Body of pancreas (tissue), 4 donors: Measurements from ENCODE around the gene APH1B.

Experiments used
- POLR2A ChIP-seq, 3 donors: fragments of 450-650 bp; IDR thresholded peaks; one replicate each; pipeline ENCODE4 v1.6.1; 2016; ENCODE audit warnings: antibody characterized with exemption in 3 of 3, mild to moderate bottlenecking in 2 of 3
- TF ChIP-seq, protein P1 (sequence below), 7 experiments: fragments of 450-650 bp in 4 of 7; fragments of 200-600 bp in 3 of 7; sonication (generic) in 3 of 7; IDR thresholded peaks; one replicate each; pipeline ENCODE4 v1.5.1; 2016 to 2019; ENCODE audit warnings: antibody characterized with exemption in 7 of 7

DNA sequence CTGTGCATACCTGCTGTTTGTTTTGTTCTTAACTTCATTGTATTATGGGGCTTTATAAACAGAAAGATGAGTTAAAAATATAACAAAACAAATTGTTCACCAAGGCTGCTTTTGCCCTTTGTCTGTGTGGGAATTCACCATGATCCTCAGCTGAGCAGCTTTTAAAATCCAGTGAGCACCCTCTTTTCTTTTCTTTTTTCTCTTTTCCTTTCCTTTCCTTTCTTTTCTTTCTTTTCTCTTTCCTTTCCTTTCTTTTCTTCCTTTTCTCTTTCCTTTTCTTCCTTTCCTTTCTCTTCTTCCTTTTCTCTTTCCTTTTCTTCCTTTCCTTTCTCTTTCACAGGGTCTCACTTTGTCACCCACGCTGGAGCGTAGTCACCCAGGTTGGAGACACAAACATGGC, 49.7 kb upstream of the APH1B start:
- TF ChIP-seq, protein P1, sequence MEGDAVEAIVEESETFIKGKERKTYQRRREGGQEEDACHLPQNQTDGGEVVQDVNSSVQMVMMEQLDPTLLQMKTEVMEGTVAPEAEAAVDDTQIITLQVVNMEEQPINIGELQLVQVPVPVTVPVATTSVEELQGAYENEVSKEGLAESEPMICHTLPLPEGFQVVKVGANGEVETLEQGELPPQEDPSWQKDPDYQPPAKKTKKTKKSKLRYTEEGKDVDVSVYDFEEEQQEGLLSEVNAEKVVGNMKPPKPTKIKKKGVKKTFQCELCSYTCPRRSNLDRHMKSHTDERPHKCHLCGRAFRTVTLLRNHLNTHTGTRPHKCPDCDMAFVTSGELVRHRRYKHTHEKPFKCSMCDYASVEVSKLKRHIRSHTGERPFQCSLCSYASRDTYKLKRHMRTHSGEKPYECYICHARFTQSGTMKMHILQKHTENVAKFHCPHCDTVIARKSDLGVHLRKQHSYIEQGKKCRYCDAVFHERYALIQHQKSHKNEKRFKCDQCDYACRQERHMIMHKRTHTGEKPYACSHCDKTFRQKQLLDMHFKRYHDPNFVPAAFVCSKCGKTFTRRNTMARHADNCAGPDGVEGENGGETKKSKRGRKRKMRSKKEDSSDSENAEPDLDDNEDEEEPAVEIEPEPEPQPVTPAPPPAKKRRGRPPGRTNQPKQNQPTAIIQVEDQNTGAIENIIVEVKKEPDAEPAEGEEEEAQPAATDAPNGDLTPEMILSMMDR (IDR thresholded peaks at IDR 0.05) = no peak
- no peak for TF ChIP-seq POLR2A (IDR thresholded peaks at IDR 0.05)
